Activated T-helper 17 cell treated with anti-CD3 and anti-CD28 coated beads, Interleukin-2, amount 50 U/mL, for 72 hours (primary cell): ENCODE measurements around the gene GRM2. TPM values are rescaled to one million over a fixed set of nuclear protein-coding genes. Genes with fewer than 3 reads are reported as not detected.

Experiments
- ATAC-seq: fragments of 150-1000 bp; cut with Tn5 transposase; replicated peaks from 2 replicates; pipeline ENCODE4 v1.10.0; 2021; ENCODE audit warnings: mild to moderate bottlenecking, moderate library complexity
- H3K27ac Mint-ChIP-seq: one replicate; pipeline ENCODE4 v1.8.0; 2022; ENCODE audit warnings: mixed read lengths
- H3K27me3 Mint-ChIP-seq: one replicate; pipeline ENCODE4 v1.8.0; 2022; ENCODE audit warnings: mixed read lengths
- H3K36me3 Mint-ChIP-seq: one replicate; pipeline ENCODE4 v1.8.0; 2022; ENCODE audit warnings: low read depth, mild to moderate bottlenecking, mixed read lengths
- H3K4me1 Mint-ChIP-seq: one replicate; pipeline ENCODE4 v1.8.0; 2022; ENCODE audit warnings: mixed read lengths
- H3K4me3 Mint-ChIP-seq: one replicate; pipeline ENCODE4 v1.8.0; 2022; ENCODE audit warnings: mild to moderate bottlenecking, mixed read lengths
- H3K9me3 Mint-ChIP-seq: one replicate; pipeline ENCODE4 v1.8.0; 2022; ENCODE audit warnings: mixed read lengths
- total RNA-seq, 2 donors: library from RNA; stranded (reverse); gene quantifications; one replicate each; pipeline ENCODE4 v1.2.3, GENCODE V29; 2022

The GRM2 gene
- total RNA-seq, 2 donors from 2014 or later: 0.45 to 0.73 TPM

GRCh38 chr3:51705276-51706020 lies 1.4 kb upstream of the GRM2 start:
- no peak for ATAC-seq
- Mint-ChIP-seq H3K27ac (no peak overlapping the region), H3K4me1 (peaks cover 17% of the 10 kb centered on the region)

GRCh38 chr3:51706021-51706485 lies 815 bp upstream of the GRM2 start:
- ATAC-seq: no peak
- peaks cover 24% of the 10 kb centered on the region for H3K36me3 Mint-ChIP-seq
- no peaks in the 10 kb centered on the region for H3K27me3 Mint-ChIP-seq
- H3K9me3 Mint-ChIP-seq: no peaks in the 10 kb centered on the region
- no peak overlapping the region for H3K27ac Mint-ChIP-seq
- H3K4me1 Mint-ChIP-seq: peaks cover 17% of the 10 kb centered on the region
- H3K4me3 Mint-ChIP-seq: no peak overlapping the region

More at GRCh38 chr3:51705276-51706020, 1.4 kb upstream of the GRM2 start:
- Mint-ChIP-seq H3K4me3 (no peak overlapping the region), H3K36me3 (peaks cover 27% of the 10 kb centered on the region), H3K9me3 (no peaks in the 10 kb centered on the region), H3K27me3 (no peaks in the 10 kb centered on the region)

DNA sequence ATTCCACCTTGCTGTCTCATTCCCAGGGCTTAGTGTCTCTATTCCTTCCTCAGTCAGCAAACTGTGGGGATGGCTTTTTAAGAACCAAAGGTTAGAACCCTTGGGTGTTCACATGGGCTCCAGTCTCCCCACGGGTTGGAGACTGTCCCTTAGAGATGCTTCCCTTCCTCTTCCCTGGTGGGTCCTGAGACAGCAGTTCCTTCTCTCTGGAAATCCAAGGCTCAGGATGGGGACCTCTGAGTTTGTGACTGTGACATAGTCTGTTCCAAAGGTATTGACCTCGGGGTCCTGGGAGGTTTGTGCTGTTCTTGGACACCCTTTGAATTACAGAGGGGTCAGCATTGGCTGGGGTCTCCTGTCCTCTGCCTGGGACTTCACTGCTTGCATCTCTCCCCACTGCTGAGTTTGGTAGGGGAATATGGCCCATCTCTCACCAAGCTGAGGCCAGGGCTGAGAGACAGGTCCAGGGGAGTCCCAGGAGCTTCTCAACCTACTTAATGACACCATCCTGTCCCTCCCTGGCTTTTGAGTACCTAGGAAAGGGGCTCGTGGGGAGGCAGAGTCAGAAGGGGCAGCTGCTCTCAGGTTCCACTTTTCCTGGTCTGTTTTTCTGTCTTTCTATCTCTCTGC lies 1.5 kb downstream of the GRM2 start:
- Mint-ChIP-seq H3K4me3 (no peak overlapping the region), H3K27ac (no peak overlapping the region), H3K9me3 (no peaks in the 10 kb centered on the region), H3K4me1 (peaks cover 17% of the 10 kb centered on the region), H3K27me3 (no peaks in the 10 kb centered on the region), H3K36me3 (peaks cover 13% of the 10 kb centered on the region)
- no peak for ATAC-seq

GRCh38 chr3:51709004-51709420 lies 2.1 kb downstream of the GRM2 start:
- no peaks in the 10 kb centered on the region for H3K27me3 Mint-ChIP-seq
- peak overlapping the region; percentile 99 for H3K27ac Mint-ChIP-seq
- no peak overlapping the region for H3K4me3 Mint-ChIP-seq
- peak; percentile 10 for ATAC-seq
- H3K9me3 Mint-ChIP-seq: no peaks in the 10 kb centered on the region
- H3K36me3 Mint-ChIP-seq: peaks cover 13% of the 10 kb centered on the region
- peaks cover 17% of the 10 kb centered on the region for H3K4me1 Mint-ChIP-seq

GRCh38 chr3:51709675-51710074 lies 2.8 kb downstream of the GRM2 start:
- Mint-ChIP-seq H3K27me3 (no peaks in the 10 kb centered on the region), H3K4me3 (peak overlapping the region; percentile 51), H3K9me3 (no peaks in the 10 kb centered on the region), H3K4me1 (peaks cover 17% of the 10 kb centered on the region), H3K36me3 (peaks cover 8% of the 10 kb centered on the region), H3K27ac (peak overlapping the region; percentile 99)
- peak; percentile 62 for ATAC-seq

- ATAC-seq: no peak
- H3K27ac Mint-ChIP-seq: peak overlapping the region; percentile 99
- peaks cover 8% of the 10 kb centered on the region for H3K36me3 Mint-ChIP-seq
- no peaks in the 10 kb centered on the region for H3K27me3 Mint-ChIP-seq
- H3K9me3 Mint-ChIP-seq: no peaks in the 10 kb centered on the region
- no peak overlapping the region for H3K4me3 Mint-ChIP-seq
- peaks cover 17% of the 10 kb centered on the region for H3K4me1 Mint-ChIP-seq
Observed at GRCh38 chr3:51710631-51711351, 3.9 kb downstream of the GRM2 start.

GRCh38 chr3:51711352-51712037 lies 4.6 kb downstream of the GRM2 start:
- peaks cover 14% of the 10 kb centered on the region for H3K4me1 Mint-ChIP-seq
- H3K27me3 Mint-ChIP-seq: no peaks in the 10 kb centered on the region
- no peaks in the 10 kb centered on the region for H3K9me3 Mint-ChIP-seq
- no peak for ATAC-seq
- H3K27ac Mint-ChIP-seq: no peak overlapping the region
- H3K36me3 Mint-ChIP-seq: peaks cover 8% of the 10 kb centered on the region
- H3K4me3 Mint-ChIP-seq: no peak overlapping the region

DNA sequence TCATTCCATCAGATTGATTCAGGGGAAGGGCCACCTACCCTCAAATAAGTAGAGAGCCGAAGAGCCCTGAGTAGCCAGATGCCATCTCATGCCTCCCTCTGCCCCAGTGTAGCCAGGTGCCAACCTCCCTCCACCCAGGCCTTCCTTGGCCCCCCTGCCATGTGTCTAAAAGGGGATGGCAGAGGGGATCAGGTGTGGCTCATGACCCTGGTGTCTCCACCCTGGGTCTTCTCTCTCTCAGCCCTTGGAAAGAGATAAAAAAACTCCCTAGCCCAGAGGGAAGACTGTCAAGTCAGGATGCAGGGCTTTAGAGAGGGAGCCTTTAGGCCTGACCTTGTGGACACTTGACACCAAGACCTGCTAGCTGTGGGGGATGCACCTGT lies 5.2 kb downstream of the GRM2 start:
- ATAC-seq: no peak
- Mint-ChIP-seq H3K27me3 (no peaks in the 10 kb centered on the region), H3K4me1 (peaks cover 12% of the 10 kb centered on the region), H3K4me3 (no peak overlapping the region), H3K27ac (no peak overlapping the region), H3K9me3 (no peaks in the 10 kb centered on the region), H3K36me3 (peaks cover 8% of the 10 kb centered on the region)

DNA sequence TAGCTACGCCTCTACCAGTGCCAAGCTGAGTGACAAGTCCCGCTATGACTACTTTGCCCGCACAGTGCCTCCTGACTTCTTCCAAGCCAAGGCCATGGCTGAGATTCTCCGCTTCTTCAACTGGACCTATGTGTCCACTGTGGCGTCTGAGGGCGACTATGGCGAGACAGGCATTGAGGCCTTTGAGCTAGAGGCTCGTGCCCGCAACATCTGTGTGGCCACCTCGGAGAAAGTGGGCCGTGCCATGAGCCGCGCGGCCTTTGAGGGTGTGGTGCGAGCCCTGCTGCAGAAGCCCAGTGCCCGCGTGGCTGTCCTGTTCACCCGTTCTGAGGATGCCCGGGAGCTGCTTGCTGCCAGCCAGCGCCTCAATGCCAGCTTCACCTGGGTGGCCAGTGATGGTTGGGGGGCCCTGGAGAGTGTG lies 5.7 kb downstream of the GRM2 start:
- no peaks in the 10 kb centered on the region for H3K27me3 Mint-ChIP-seq
- peaks cover 9% of the 10 kb centered on the region for H3K4me1 Mint-ChIP-seq
- H3K36me3 Mint-ChIP-seq: peaks cover 8% of the 10 kb centered on the region
- no peak overlapping the region for H3K4me3 Mint-ChIP-seq
- ATAC-seq: no peak
- no peak overlapping the region for H3K27ac Mint-ChIP-seq
- no peaks in the 10 kb centered on the region for H3K9me3 Mint-ChIP-seq

DNA sequence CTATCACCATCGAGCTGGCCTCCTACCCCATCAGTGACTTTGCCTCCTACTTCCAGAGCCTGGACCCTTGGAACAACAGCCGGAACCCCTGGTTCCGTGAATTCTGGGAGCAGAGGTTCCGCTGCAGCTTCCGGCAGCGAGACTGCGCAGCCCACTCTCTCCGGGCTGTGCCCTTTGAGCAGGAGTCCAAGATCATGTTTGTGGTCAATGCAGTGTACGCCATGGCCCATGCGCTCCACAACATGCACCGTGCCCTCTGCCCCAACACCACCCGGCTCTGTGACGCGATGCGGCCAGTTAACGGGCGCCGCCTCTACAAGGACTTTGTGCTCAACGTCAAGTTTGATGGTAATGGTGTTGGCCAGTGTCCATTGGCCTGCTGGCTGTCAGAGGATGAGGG lies 6.1 kb downstream of the GRM2 start:
- Mint-ChIP-seq H3K4me1 (peaks cover 6% of the 10 kb centered on the region), H3K36me3 (peaks cover 8% of the 10 kb centered on the region), H3K4me3 (no peak overlapping the region), H3K27ac (no peak overlapping the region), H3K9me3 (no peaks in the 10 kb centered on the region), H3K27me3 (no peaks in the 10 kb centered on the region)
- ATAC-seq: no peak

GRCh38 chr3:51715231-51715976 lies 8.5 kb downstream of the GRM2 start:
- Mint-ChIP-seq H3K27ac (no peak overlapping the region), H3K9me3 (no peaks in the 10 kb centered on the region), H3K4me1 (peaks cover 6% of the 10 kb centered on the region), H3K36me3 (no peaks in the 10 kb centered on the region), H3K4me3 (no peak overlapping the region), H3K27me3 (no peaks in the 10 kb centered on the region)
- no peak for ATAC-seq

DNA sequence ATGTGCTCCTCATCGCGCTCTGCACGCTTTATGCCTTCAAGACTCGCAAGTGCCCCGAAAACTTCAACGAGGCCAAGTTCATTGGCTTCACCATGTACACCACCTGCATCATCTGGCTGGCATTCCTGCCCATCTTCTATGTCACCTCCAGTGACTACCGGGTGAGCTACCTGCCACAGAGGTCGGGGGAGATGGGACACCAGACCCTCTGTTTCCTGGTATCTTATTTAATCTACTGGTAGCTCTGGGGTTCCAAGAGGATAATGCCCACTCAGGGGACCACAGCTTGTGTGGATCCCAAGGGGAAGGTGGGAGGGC lies 9.1 kb downstream of the GRM2 start:
- no peak overlapping the region for H3K27ac Mint-ChIP-seq
- no peak for ATAC-seq
- no peaks in the 10 kb centered on the region for H3K36me3 Mint-ChIP-seq
- H3K27me3 Mint-ChIP-seq: no peaks in the 10 kb centered on the region
- no peak overlapping the region for H3K4me3 Mint-ChIP-seq
- no peaks in the 10 kb centered on the region for H3K9me3 Mint-ChIP-seq
- peaks cover 10% of the 10 kb centered on the region for H3K4me1 Mint-ChIP-seq

DNA sequence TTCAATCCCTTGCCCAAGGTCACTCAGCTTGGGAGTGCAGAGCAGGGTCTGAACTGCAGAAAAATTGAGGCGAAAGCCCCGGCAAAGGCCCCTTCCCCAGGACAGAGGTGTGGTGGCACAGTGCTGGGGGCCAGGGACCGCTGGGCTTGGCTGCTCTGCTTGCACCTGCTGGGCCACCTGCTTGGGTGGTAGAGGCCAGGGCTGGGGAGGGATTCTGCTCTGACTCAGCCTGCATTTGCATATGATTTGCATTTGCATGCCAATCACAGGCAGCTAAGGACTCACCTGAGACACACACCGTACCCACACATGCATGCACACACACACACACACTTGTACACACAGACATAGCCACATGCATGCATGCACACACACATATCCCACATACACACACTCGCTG lies 9.9 kb downstream of the GRM2 start:
- no peak for ATAC-seq
- Mint-ChIP-seq H3K36me3 (no peaks in the 10 kb centered on the region), H3K27ac (no peak overlapping the region), H3K9me3 (no peaks in the 10 kb centered on the region), H3K4me3 (no peak overlapping the region), H3K27me3 (no peaks in the 10 kb centered on the region), H3K4me1 (peaks cover 17% of the 10 kb centered on the region)

DNA sequence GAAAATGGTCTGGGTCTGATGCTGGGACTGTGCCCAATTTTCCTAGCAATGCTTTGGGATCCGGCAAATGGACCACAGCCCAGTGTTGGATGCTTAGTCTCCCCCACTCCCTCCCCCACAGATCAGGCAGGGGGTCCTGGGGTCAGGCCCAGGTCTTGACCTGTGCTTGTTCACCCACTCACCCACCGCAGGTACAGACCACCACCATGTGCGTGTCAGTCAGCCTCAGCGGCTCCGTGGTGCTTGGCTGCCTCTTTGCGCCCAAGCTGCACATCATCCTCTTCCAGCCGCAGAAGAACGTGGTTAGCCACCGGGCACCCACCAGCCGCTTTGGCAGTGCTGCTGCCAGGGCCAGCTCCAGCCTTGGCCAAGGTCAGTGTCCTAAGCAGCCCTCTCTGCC lies 10.6 kb downstream of the GRM2 start:
- Mint-ChIP-seq H3K9me3 (no peaks in the 10 kb centered on the region), H3K27me3 (no peaks in the 10 kb centered on the region), H3K36me3 (no peaks in the 10 kb centered on the region), H3K27ac (no peak overlapping the region), H3K4me3 (no peak overlapping the region), H3K4me1 (peaks cover 17% of the 10 kb centered on the region)
- ATAC-seq: no peak
